ENCODE measurements around the gene CLDN8.

CLDN8 gene

GRCh38 chr21:30227633-30228404 is 11.9 kb upstream of the CLDN8 start:
- Mint-ChIP-seq H3K36me3 (no peaks in the 10 kb centered on the region), H3K27ac (no peak overlapping the region), H3K27me3 (no peaks in the 10 kb centered on the region), H3K4me3 (no peak overlapping the region), H3K9me3 (no peaks in the 10 kb centered on the region), H3K4me1 (no peaks in the 10 kb centered on the region)
- no peak for ATAC-seq

GRCh38 chr21:30227128-30227527 is 11.2 kb upstream of the CLDN8 start:
- ATAC-seq: no peak
- H3K27me3 Mint-ChIP-seq: no peaks in the 10 kb centered on the region
- no peaks in the 10 kb centered on the region for H3K36me3 Mint-ChIP-seq
- H3K9me3 Mint-ChIP-seq: no peaks in the 10 kb centered on the region
- H3K4me1 Mint-ChIP-seq: no peaks in the 10 kb centered on the region
- no peak overlapping the region for H3K4me3 Mint-ChIP-seq
- no peak overlapping the region for H3K27ac Mint-ChIP-seq

- Mint-ChIP-seq H3K4me3 (no peak overlapping the region), H3K9me3 (no peaks in the 10 kb centered on the region), H3K4me1 (no peaks in the 10 kb centered on the region), H3K27ac (no peak overlapping the region), H3K27me3 (no peaks in the 10 kb centered on the region), H3K36me3 (no peaks in the 10 kb centered on the region)
- no peak for ATAC-seq
These were observed 7.7 kb upstream of the CLDN8 start for GRCh38 chr21:30223596-30223995.

- Mint-ChIP-seq H3K4me3 (no peak overlapping the region), H3K27me3 (no peaks in the 10 kb centered on the region), H3K36me3 (no peaks in the 10 kb centered on the region), H3K9me3 (no peaks in the 10 kb centered on the region), H3K27ac (no peak overlapping the region), H3K4me1 (no peaks in the 10 kb centered on the region)
- ATAC-seq: no peak
These were observed 6.8 kb upstream of the CLDN8 start for GRCh38 chr21:30222724-30223123.

GRCh38 chr21:30211071-30211470 is 4.8 kb downstream of the CLDN8 start:
- no peak overlapping the region for H3K4me3 Mint-ChIP-seq
- no peaks in the 10 kb centered on the region for H3K9me3 Mint-ChIP-seq
- H3K4me1 Mint-ChIP-seq: no peaks in the 10 kb centered on the region

GRCh38 chr21:30209601-30210000 is 6.3 kb downstream of the CLDN8 start:
- Mint-ChIP-seq H3K27ac (no peak overlapping the region), H3K9me3 (no peaks in the 10 kb centered on the region), H3K4me1 (no peaks in the 10 kb centered on the region), H3K4me3 (no peak overlapping the region), H3K27me3 (no peaks in the 10 kb centered on the region), H3K36me3 (no peaks in the 10 kb centered on the region)
- no peak for ATAC-seq

More at GRCh38 chr21:30211071-30211470, 4.8 kb downstream of the CLDN8 start:
- no peak for ATAC-seq
- no peak overlapping the region for H3K27ac Mint-ChIP-seq
- no peaks in the 10 kb centered on the region for H3K27me3 Mint-ChIP-seq
- no peaks in the 10 kb centered on the region for H3K36me3 Mint-ChIP-seq

- H3K27me3 Mint-ChIP-seq: no peaks in the 10 kb centered on the region
- H3K4me3 Mint-ChIP-seq: no peak overlapping the region
- no peak for ATAC-seq
- H3K36me3 Mint-ChIP-seq: no peaks in the 10 kb centered on the region
- no peaks in the 10 kb centered on the region for H3K4me1 Mint-ChIP-seq
- no peak overlapping the region for H3K27ac Mint-ChIP-seq
- no peaks in the 10 kb centered on the region for H3K9me3 Mint-ChIP-seq
These were observed 8.7 kb downstream of the CLDN8 start for GRCh38 chr21:30207252-30207579.

GRCh38 chr21:30206551-30207251 is 9.2 kb downstream of the CLDN8 start:
- Mint-ChIP-seq H3K9me3 (no peaks in the 10 kb centered on the region), H3K4me3 (no peak overlapping the region), H3K4me1 (no peaks in the 10 kb centered on the region), H3K27me3 (no peaks in the 10 kb centered on the region), H3K27ac (no peak overlapping the region), H3K36me3 (no peaks in the 10 kb centered on the region)
- ATAC-seq: no peak

- Mint-ChIP-seq H3K36me3 (no peaks in the 10 kb centered on the region), H3K27ac (no peak overlapping the region), H3K4me1 (no peaks in the 10 kb centered on the region), H3K9me3 (peaks cover 6% of the 10 kb centered on the region), H3K4me3 (no peak overlapping the region), H3K27me3 (no peaks in the 10 kb centered on the region)
- ATAC-seq: no peak
These were observed 15.9 kb downstream of the CLDN8 start for GRCh38 chr21:30200000-30200399.

- H3K27ac Mint-ChIP-seq: no peak overlapping the region
- H3K36me3 Mint-ChIP-seq: no peaks in the 10 kb centered on the region
- ATAC-seq: no peak
- no peaks in the 10 kb centered on the region for H3K4me1 Mint-ChIP-seq
- no peaks in the 10 kb centered on the region for H3K27me3 Mint-ChIP-seq
- H3K4me3 Mint-ChIP-seq: no peak overlapping the region
- peaks cover 3% of the 10 kb centered on the region for H3K9me3 Mint-ChIP-seq
These were observed 21.1 kb downstream of the CLDN8 start for GRCh38 chr21:30194701-30195299.

- Mint-ChIP-seq H3K27ac (no peak overlapping the region), H3K9me3 (peaks cover 3% of the 10 kb centered on the region), H3K4me3 (no peak overlapping the region), H3K27me3 (no peaks in the 10 kb centered on the region), H3K4me1 (no peaks in the 10 kb centered on the region), H3K36me3 (no peaks in the 10 kb centered on the region)
- no peak for ATAC-seq
These were observed 22.7 kb downstream of the CLDN8 start for GRCh38 chr21:30193201-30193600.

- peaks cover 3% of the 10 kb centered on the region for H3K9me3 Mint-ChIP-seq
- no peaks in the 10 kb centered on the region for H3K36me3 Mint-ChIP-seq
- no peaks in the 10 kb centered on the region for H3K27me3 Mint-ChIP-seq
- no peak for ATAC-seq
- H3K4me1 Mint-ChIP-seq: no peaks in the 10 kb centered on the region
- H3K4me3 Mint-ChIP-seq: no peak overlapping the region
- no peak overlapping the region for H3K27ac Mint-ChIP-seq
These were observed 25.3 kb downstream of the CLDN8 start for GRCh38 chr21:30190554-30190953.

- no peak for ATAC-seq
- H3K9me3 Mint-ChIP-seq: peaks cover 3% of the 10 kb centered on the region
- no peak overlapping the region for H3K4me3 Mint-ChIP-seq
- H3K27me3 Mint-ChIP-seq: no peaks in the 10 kb centered on the region
- H3K27ac Mint-ChIP-seq: no peak overlapping the region
- no peaks in the 10 kb centered on the region for H3K4me1 Mint-ChIP-seq
- no peaks in the 10 kb centered on the region for H3K36me3 Mint-ChIP-seq
These were observed 26.1 kb downstream of the CLDN8 start for GRCh38 chr21:30189773-30190172.

GRCh38 chr21:30186242-30186641 is 29.7 kb downstream of the CLDN8 start:
- Mint-ChIP-seq H3K4me3 (no peak overlapping the region), H3K9me3 (no peaks in the 10 kb centered on the region), H3K4me1 (no peaks in the 10 kb centered on the region), H3K27me3 (no peaks in the 10 kb centered on the region), H3K27ac (no peak overlapping the region), H3K36me3 (no peaks in the 10 kb centered on the region)
- no peak for ATAC-seq

GRCh38 chr21:30168086-30168485 is 47.8 kb downstream of the CLDN8 start:
- H3K27me3 Mint-ChIP-seq: no peaks in the 10 kb centered on the region
- no peaks in the 10 kb centered on the region for H3K36me3 Mint-ChIP-seq
- no peak for ATAC-seq
- H3K27ac Mint-ChIP-seq: no peak overlapping the region
- no peaks in the 10 kb centered on the region for H3K4me1 Mint-ChIP-seq
- no peak overlapping the region for H3K4me3 Mint-ChIP-seq
- peaks cover 14% of the 10 kb centered on the region for H3K9me3 Mint-ChIP-seq

GRCh38 chr21:30166705-30167104 is 49.2 kb downstream of the CLDN8 start, which contains the start of gene CLDN17:
CLDN17 (minus strand) TSS chr21:30166805; CDS start chr21:30166617, 188 bp downstream.
- Mint-ChIP-seq H3K9me3 (peaks cover 11% of the 10 kb centered on the region), H3K27ac (no peak within 1 kb of the TSS), H3K36me3 (no peaks in the 10 kb centered on the region), H3K4me1 (no peaks in the 10 kb centered on the region), H3K27me3 (no peaks in the 10 kb centered on the region), H3K4me3 (no peak within 1 kb of the TSS)
- no peak for ATAC-seq
